ENCODE results near the gene PCSK5.
"Not testable (repeated sequence)": the region's sequence is repeated elsewhere in the genome, so short reads cannot be mapped to it uniquely, and the experiment has no call there.

PCSK5 gene

GRCh38 chr9:75890472-75891276 is at the start of gene PCSK5:
TSS of gene PCSK5 (plus strand) at chr9:75890673. CDS start at chr9:75891182, 509 bp downstream.
- in situ Hi-C loops (cut with MboI; ENCODE audit: low sequenced_read_pairs), result no loop called here

- in situ Hi-C loops (cut with MboI; ENCODE audit: low sequenced_read_pairs), result no loop called here
Measured at GRCh38 chr9:75844321-75844720, 46.2 kb upstream of the PCSK5 start.

- in situ Hi-C loops (cut with MboI; ENCODE audit: low sequenced_read_pairs), result no loop called here
Measured at GRCh38 chr9:75845806-75846205, 44.7 kb upstream of the PCSK5 start.

- in situ Hi-C loops (cut with MboI; ENCODE audit: low sequenced_read_pairs), result no loop called here
Measured at GRCh38 chr9:75847085-75847484, 43.4 kb upstream of the PCSK5 start.

- in situ Hi-C loops (cut with MboI; ENCODE audit: low sequenced_read_pairs), result no loop called here
Measured at GRCh38 chr9:75850459-75851200, 39.8 kb upstream of the PCSK5 start.

GRCh38 chr9:75851917-75852316 is 38.6 kb upstream of the PCSK5 start:
- in situ Hi-C loops (cut with MboI; ENCODE audit: low sequenced_read_pairs), result no loop called here

GRCh38 chr9:75852746-75853145 is 37.7 kb upstream of the PCSK5 start:
- in situ Hi-C loops (cut with MboI; ENCODE audit: low sequenced_read_pairs), result no loop called here

GRCh38 chr9:75855509-75855908 is 35.0 kb upstream of the PCSK5 start:
- in situ Hi-C loops (cut with MboI; ENCODE audit: low sequenced_read_pairs), result no loop called here

GRCh38 chr9:75858497-75859092 is 31.9 kb upstream of the PCSK5 start:
- in situ Hi-C loops (cut with MboI; ENCODE audit: low sequenced_read_pairs), result no loop called here

GRCh38 chr9:75864266-75864665 is 26.2 kb upstream of the PCSK5 start:
- in situ Hi-C loops (cut with MboI; ENCODE audit: low sequenced_read_pairs), result no loop called here

- in situ Hi-C loops (cut with MboI; ENCODE audit: low sequenced_read_pairs), result no loop called here
Measured at GRCh38 chr9:75866273-75866871, 24.1 kb upstream of the PCSK5 start.

- in situ Hi-C loops (cut with MboI; ENCODE audit: low sequenced_read_pairs), result not testable (repeated sequence)
Measured at GRCh38 chr9:75868526-75868925, 21.9 kb upstream of the PCSK5 start.

- in situ Hi-C loops (cut with MboI; ENCODE audit: low sequenced_read_pairs), result no loop called here
Measured at GRCh38 chr9:75869236-75869635, 21.2 kb upstream of the PCSK5 start.

- in situ Hi-C loops (cut with MboI; ENCODE audit: low sequenced_read_pairs), result no loop called here
Measured at GRCh38 chr9:75870450-75870849, 20.0 kb upstream of the PCSK5 start.

GRCh38 chr9:75871624-75872023 is 18.8 kb upstream of the PCSK5 start:
- in situ Hi-C loops (cut with MboI; ENCODE audit: low sequenced_read_pairs), result no loop called here

GRCh38 chr9:75873712-75874111 is 16.8 kb upstream of the PCSK5 start:
- in situ Hi-C loops (cut with MboI; ENCODE audit: low sequenced_read_pairs), result no loop called here

- in situ Hi-C loops (cut with MboI; ENCODE audit: low sequenced_read_pairs), result no loop called here
Measured at GRCh38 chr9:75876999-75877640, 13.4 kb upstream of the PCSK5 start.

- in situ Hi-C loops (cut with MboI; ENCODE audit: low sequenced_read_pairs), result no loop called here
Measured at GRCh38 chr9:75878488-75878860, 12.0 kb upstream of the PCSK5 start.

GRCh38 chr9:75880618-75881017 is 9.9 kb upstream of the PCSK5 start:
- in situ Hi-C loops (cut with MboI; ENCODE audit: low sequenced_read_pairs), result no loop called here

GRCh38 chr9:75881761-75882160 is 8.7 kb upstream of the PCSK5 start:
- in situ Hi-C loops (cut with MboI; ENCODE audit: low sequenced_read_pairs), result no loop called here

GRCh38 chr9:75885652-75886051 is 4.8 kb upstream of the PCSK5 start:
- in situ Hi-C loops (cut with MboI; ENCODE audit: low sequenced_read_pairs), result no loop called here
